Cardiac fibroblast (primary cell): ENCODE data around the gene PIGU.

Experiments used
- DNase-seq, 2 donors: peaks; one replicate each; pipeline versions ENCODE4 v3.0.0 to v3.0.0-alpha.2; 2010; ENCODE audit warnings: low read depth in 2 of 2
- H3K4me3 ChIP-seq, 2 donors: replicated peaks in 1 of 2; 1 replicate in 1 of 2; 2 replicates in 1 of 2; pipeline ENCODE4 v1.5.1; 2011; ENCODE audit warnings: low read depth in 2 of 2, low read length in 2 of 2, mild to moderate bottlenecking in 2 of 2, moderate library complexity in 1 of 2
- TF ChIP-seq, protein P1 (sequence below): IDR thresholded peaks from one replicate; pipeline ENCODE4 v1.5.1; 2011; ENCODE audit warnings: low read depth, mild to moderate bottlenecking, low read length, inconsistent platforms

The PIGU gene

DNA sequence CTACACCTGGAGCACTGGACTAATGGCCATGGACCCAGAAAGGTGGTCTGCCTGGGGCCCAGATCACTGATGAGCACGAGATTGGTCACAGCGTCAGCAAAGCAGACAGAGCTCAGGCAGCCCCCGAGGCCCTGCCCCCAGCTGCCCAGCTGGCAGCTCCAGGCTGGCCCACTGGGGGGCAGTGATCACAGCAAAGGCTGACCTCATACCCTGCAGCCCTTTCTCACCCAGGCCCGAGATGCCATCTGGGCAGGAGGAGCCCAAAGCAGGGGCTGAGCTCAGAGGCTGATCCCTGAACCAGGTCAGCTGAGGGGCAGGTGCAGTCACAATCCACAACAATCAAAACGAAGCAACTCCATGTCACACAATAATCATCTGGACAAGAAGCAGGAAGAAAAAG lies 114.3 kb downstream of the PIGU start:
- TF ChIP-seq, protein P1, sequence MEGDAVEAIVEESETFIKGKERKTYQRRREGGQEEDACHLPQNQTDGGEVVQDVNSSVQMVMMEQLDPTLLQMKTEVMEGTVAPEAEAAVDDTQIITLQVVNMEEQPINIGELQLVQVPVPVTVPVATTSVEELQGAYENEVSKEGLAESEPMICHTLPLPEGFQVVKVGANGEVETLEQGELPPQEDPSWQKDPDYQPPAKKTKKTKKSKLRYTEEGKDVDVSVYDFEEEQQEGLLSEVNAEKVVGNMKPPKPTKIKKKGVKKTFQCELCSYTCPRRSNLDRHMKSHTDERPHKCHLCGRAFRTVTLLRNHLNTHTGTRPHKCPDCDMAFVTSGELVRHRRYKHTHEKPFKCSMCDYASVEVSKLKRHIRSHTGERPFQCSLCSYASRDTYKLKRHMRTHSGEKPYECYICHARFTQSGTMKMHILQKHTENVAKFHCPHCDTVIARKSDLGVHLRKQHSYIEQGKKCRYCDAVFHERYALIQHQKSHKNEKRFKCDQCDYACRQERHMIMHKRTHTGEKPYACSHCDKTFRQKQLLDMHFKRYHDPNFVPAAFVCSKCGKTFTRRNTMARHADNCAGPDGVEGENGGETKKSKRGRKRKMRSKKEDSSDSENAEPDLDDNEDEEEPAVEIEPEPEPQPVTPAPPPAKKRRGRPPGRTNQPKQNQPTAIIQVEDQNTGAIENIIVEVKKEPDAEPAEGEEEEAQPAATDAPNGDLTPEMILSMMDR, result peak; percentile 52
- peak; percentile 32 to 34 for DNase-seq
- H3K4me3 ChIP-seq, result no peak overlapping the region

DNA sequence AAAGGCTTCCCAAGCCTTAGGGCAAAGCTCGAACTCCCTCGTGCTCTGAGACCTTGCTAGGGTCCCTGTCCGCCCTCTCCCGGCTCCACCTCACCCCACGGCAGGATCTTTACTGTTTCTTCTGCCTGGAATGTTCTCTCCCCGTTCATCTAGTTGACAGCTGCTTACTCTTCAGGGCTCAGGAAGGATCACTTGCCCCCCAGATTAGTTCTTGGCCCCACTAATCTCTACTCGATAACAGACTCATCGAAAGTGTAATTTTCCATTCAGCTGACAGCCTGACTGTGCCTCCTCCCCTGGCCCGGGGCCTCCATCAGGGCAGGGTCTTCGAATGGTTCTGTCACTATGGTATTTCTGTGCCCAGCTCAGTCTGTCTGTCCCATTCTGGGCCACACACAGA lies 115.2 kb downstream of the PIGU start:
- H3K4me3 ChIP-seq, result no peak overlapping the region
- DNase-seq, result no peak
- TF ChIP-seq, protein P1, result no peak

DNA sequence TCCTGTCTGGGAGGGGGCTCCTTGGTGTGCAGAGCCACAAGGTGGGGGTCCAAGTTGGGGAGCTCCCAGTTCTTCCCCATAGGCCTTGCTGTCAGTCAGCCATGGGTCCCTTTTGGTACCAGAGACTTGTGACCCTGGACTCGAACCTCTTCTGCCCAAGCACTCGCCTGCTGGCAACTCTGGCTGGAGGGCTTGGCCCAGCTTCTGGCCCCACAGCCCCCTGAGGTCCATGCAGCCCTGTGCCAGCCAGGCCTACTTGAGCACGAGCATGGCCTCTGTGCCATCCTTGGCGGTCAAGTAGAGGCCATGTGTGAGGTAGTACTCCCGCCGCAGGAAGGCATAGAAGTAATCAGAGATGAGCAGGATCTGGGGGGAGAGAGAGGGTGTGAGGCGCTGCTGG lies 116.3 kb downstream of the PIGU start:
- DNase-seq, result no peak
- H3K4me3 ChIP-seq, result no peak overlapping the region
- TF ChIP-seq, protein P1, result no peak

DNA sequence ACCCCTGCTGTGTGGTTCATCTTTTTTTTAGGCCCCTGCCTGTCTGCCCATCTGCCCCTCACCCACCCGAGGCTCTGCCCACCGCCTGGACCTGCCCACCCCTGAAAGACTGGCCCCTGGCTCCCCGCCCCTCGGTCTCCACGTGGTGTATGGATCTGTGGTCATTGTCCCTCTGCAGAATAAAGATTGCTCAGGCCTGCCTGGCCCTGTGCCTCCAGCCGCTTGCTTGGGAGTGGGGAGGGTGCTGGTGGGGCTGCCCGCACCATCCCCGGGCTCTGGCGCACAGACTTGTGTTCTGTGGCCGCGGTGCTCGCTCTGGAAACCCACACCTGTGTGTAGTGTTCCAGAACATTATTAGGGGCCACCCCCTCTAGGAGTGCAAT lies 116.8 kb downstream of the PIGU start:
- DNase-seq, result no peak
- H3K4me3 ChIP-seq, result no peak overlapping the region
- TF ChIP-seq, protein P1, result no peak

DNA sequence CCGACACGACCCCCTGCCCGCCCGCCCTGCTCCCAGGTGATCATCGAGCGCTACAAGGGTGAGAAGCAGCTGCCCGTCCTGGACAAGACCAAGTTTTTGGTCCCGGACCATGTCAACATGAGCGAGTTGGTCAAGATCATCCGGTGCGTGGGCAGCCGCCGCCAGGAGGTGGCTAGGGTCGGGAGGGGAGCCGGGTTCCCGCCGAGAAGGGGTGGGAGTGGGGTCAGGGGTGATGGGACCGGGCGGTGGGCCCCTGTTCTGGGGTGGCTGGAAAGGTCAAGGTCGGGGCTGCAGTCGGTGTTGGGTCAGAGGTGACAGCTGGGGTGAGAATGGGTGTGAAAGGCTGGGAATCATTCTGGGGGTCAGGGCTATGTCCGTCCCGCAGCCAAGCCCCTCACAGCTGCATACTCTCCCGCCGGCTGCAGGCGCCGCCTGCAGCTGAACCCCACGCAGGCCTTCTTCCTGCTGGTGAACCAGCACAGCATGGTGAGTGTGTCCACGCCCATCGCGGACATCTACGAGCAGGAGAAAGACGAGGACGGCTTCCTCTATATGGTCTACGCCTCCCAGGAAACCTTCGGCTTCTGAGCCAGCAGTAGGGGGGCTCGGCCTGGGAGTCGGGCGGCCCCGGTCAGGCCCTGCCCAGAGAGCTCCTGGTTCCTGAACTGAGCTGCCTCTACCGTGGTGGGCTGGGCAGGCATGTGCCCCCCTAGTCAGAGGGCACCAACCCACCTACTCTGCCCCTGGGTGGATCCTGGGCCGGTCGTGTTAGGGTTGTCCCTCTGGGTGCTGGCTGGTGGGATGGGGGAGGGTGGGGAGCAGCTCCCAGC lies 117.4 kb downstream of the PIGU start:
- peak in 1 of 2 donors; percentile 30 for DNase-seq
- peak overlapping the region; percentile 68 to 71 for H3K4me3 ChIP-seq
- TF ChIP-seq, protein P1, result peak; percentile 4

DNA sequence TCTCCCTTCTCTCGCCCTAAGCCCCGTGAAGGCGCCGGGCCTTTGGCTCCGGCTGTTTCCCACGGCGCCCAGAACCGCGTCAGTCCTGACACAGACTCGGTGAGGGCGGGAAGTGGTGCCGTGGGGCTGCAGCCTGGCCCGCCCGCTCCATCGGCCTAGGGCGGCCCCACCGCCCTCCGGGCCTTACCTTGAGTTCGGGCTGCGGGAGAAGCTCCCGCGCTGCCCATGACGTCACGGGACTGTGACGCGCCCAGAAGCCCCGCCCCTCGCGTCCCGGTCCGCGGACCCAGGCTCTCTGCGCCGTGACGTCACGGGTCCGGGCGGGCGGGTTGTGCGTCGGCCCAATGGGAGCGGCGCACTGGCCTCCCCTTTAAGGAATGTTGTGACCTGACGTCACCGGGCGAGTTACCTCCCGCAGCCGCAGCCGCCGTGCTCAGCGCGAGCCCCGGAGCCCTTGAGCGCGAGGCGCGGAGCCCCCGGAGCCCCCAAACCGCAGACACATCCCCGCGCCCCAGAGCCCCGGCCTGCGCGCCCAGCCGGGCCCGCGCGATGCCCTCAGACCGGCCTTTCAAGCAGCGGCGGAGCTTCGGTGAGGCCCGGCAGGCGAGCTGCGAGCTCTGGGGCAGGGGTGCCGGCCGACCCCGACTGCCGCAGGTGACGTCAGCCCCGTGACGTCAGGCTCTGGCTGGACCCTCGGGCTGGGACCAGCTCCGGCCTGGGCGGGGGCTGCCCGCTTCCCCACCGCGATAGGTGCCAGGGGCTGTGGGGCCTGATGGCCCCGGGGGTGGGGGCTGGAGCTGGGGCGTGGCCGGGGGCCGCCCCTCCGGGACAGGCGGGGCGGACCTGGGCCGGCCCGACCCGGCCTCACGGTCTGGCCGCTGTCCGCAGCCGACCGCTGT lies 118.3 kb downstream of the PIGU start, which contains the start of gene MAP1LC3A:
Gene MAP1LC3A (plus strand): TSS at position 399 of the 899 bp plus-strand sequence. CDS start 151 bp downstream, at position 550.
- peak within 1 kb of the TSS; percentile 68 to 71 for H3K4me3 ChIP-seq
- DNase-seq, result peak; percentile 96 to 98
- TF ChIP-seq, protein P1, result no peak
